Sciatic nerve (tissue), 2 donors: ENCODE data around the gene MARCHF10. TPM values are rescaled to one million over a fixed set of nuclear protein-coding genes. Genes with fewer than 3 reads are reported as not detected.
A peak's percentile ranks its signal among the peaks of the same experiment; 100 is the strongest.

Experiments
- ATAC-seq: fragments of 200-7000 bp; cut with Tn5 transposase; one replicate; pipeline ENCODE4 v1.9.1; 2020; ENCODE audit warnings: mild to moderate bottlenecking, moderate library complexity
- DNase-seq: peaks from one replicate; pipeline ENCODE4 v3.0.0-alpha.2; 2020; ENCODE audit warnings: low spot score
- intact Hi-C: fragments of 100-400 bp; cut with DNase I; formaldehyde crosslinking; loops from one replicate; pipeline ENCODE4 v1.14.2; 2022
- total RNA-seq: library from RNA; stranded (reverse); fragmentation: NEBNext Ultra II Directional; extraction: Animal tissue kit (Norgen Biotek cat#: 25700); gene quantifications from one replicate; pipeline ENCODE4 v1.2.1, GENCODE V29; 2021
- donor health status: DM: no; HTN: no; CAD: no.
- donor health status: DM: no; HTN: no; CAD: no.

Gene MARCHF10
- total RNA-seq, 1 donor from 2014 or later = 2.1 TPM

GRCh38 chr17:62761884-62762283 is 46.2 kb downstream of the MARCHF10 start:
- DNase-seq (no peak), ATAC-seq (no peak)
- intact Hi-C loops = loop anchor here (10.0 kb wide), 1 partner anchor 1157 kb away; no protein-coding TSS in a partner anchor

- DNase-seq (no peak), ATAC-seq (no peak)
Measured at GRCh38 chr17:62760945-62761267, 47.2 kb downstream of the MARCHF10 start.

GRCh38 chr17:62760059-62760944 is 47.8 kb downstream of the MARCHF10 start:
- intact Hi-C loops = loop anchor here (10.0 kb wide), 1 partner anchor 1156 kb away; no protein-coding TSS in a partner anchor
- DNase-seq = no peak

More at GRCh38 chr17:62760945-62761267, 47.2 kb downstream of the MARCHF10 start:
- intact Hi-C loops = loop anchor here (10.0 kb wide), 1 partner anchor 1156 kb away; no protein-coding TSS in a partner anchor

GRCh38 chr17:62757500-62757951 is 50.6 kb downstream of the MARCHF10 start:
- DNase-seq (no peak), ATAC-seq (no peak)
- intact Hi-C loops = no loop called here

More at GRCh38 chr17:62760059-62760944, 47.8 kb downstream of the MARCHF10 start:
- ATAC-seq = peak; percentile 78

GRCh38 chr17:62756198-62756597 is 51.9 kb downstream of the MARCHF10 start:
- no peak for DNase-seq
- ATAC-seq = no peak
- intact Hi-C loops = no loop called here

GRCh38 chr17:62755141-62755851 is 52.8 kb downstream of the MARCHF10 start:
- DNase-seq (no peak), ATAC-seq (peak; percentile 33)
- intact Hi-C loops = no loop called here

GRCh38 chr17:62754631-62755030 is 53.5 kb downstream of the MARCHF10 start:
- intact Hi-C loops = no loop called here
- ATAC-seq = no peak
- DNase-seq = no peak

- DNase-seq (no peak), ATAC-seq (no peak)
- intact Hi-C loops = no loop called here
Measured at GRCh38 chr17:62753562-62753961, 54.6 kb downstream of the MARCHF10 start.

- intact Hi-C loops = no loop called here
- no peak for ATAC-seq
Measured at GRCh38 chr17:62751060-62751691, 56.9 kb downstream of the MARCHF10 start.

GRCh38 chr17:62750631-62751051 is 57.5 kb downstream of the MARCHF10 start:
- DNase-seq (no peak), ATAC-seq (no peak)
- intact Hi-C loops = no loop called here

More at GRCh38 chr17:62751060-62751691, 56.9 kb downstream of the MARCHF10 start:
- DNase-seq = no peak

GRCh38 chr17:62749926-62750325 is 58.2 kb downstream of the MARCHF10 start:
- ATAC-seq (no peak), DNase-seq (no peak)
- intact Hi-C loops = no loop called here

GRCh38 chr17:62746941-62747340 is 61.2 kb downstream of the MARCHF10 start:
- DNase-seq = no peak
- ATAC-seq = no peak
- intact Hi-C loops = no loop called here

GRCh38 chr17:62745806-62746205 is 62.3 kb downstream of the MARCHF10 start:
- DNase-seq = no peak
- intact Hi-C loops = no loop called here
- no peak for ATAC-seq

- ATAC-seq (no peak), DNase-seq (no peak)
- intact Hi-C loops = no loop called here
Measured at GRCh38 chr17:62744259-62744658, 63.9 kb downstream of the MARCHF10 start.

- DNase-seq = no peak
- intact Hi-C loops = no loop called here
Measured at GRCh38 chr17:62741290-62741689, 66.8 kb downstream of the MARCHF10 start.

GRCh38 chr17:62739645-62740388 is 68.3 kb downstream of the MARCHF10 start:
- intact Hi-C loops = no loop called here
- DNase-seq = no peak
- ATAC-seq = no peak

More at GRCh38 chr17:62741290-62741689, 66.8 kb downstream of the MARCHF10 start:
- ATAC-seq = no peak

- DNase-seq (no peak), ATAC-seq (no peak)
- intact Hi-C loops = no loop called here
Measured at GRCh38 chr17:62738281-62738680, 69.8 kb downstream of the MARCHF10 start.

GRCh38 chr17:62737513-62737912 is 70.6 kb downstream of the MARCHF10 start:
- no peak for ATAC-seq
- intact Hi-C loops = no loop called here
- DNase-seq = no peak
